ENCODE measurements around the gene GJD4. TPM values are rescaled to one million over a fixed set of nuclear protein-coding genes. Genes with fewer than 3 reads are reported as not detected.

Gene GJD4
- total RNA-seq, 1 experiment from 2014 or later: not detected

DNA sequence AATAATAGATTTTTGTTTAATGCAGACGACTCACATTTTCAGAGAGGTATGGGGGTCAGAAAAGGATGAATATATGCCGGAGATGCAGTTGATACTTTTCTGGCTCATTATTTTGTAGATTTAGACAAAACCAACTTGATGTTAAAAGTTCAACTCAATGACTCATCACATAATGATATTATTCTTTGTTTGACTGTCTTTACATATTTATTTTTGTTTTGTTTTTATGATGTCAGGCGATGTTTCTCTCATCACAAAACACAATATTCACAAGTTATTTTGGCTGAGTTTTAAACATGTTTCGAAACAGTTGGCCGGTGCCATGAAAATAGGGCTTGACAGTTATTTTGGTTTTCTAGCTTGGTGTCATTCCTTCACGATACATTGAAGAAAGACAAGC is 1.3 kb downstream of the GJD4 start:
- POLR2A ChIA-PET (ENCODE audit: low non-redundant PET): no interaction called here
- intact Hi-C loops (cut with micrococcal nuclease; ENCODE audit: unreplicated experiment): loop anchor here (10.0 kb wide), 1 partner anchor 372 kb away; no protein-coding TSS in a partner anchor
- no peaks in the 10 kb centered on the region for H3K4me1 ChIP-seq (ENCODE audit: insufficient read depth, low read length, poor library complexity, severe bottlenecking)
- no peak overlapping the region for H3K4me3 ChIP-seq (ENCODE audit: low read depth, low read length, poor library complexity, severe bottlenecking)
- H3K27me3 ChIP-seq (replicated peaks; ENCODE audit: insufficient read depth, low read depth, low read length, poor library complexity): no peaks in the 10 kb centered on the region
- CTCF ChIA-PET: no interaction called here
- H3K27ac ChIP-seq (ENCODE audit: low read depth, low read length, poor library complexity, severe bottlenecking): no peak overlapping the region
- TF ChIP-seq, protein P1, sequence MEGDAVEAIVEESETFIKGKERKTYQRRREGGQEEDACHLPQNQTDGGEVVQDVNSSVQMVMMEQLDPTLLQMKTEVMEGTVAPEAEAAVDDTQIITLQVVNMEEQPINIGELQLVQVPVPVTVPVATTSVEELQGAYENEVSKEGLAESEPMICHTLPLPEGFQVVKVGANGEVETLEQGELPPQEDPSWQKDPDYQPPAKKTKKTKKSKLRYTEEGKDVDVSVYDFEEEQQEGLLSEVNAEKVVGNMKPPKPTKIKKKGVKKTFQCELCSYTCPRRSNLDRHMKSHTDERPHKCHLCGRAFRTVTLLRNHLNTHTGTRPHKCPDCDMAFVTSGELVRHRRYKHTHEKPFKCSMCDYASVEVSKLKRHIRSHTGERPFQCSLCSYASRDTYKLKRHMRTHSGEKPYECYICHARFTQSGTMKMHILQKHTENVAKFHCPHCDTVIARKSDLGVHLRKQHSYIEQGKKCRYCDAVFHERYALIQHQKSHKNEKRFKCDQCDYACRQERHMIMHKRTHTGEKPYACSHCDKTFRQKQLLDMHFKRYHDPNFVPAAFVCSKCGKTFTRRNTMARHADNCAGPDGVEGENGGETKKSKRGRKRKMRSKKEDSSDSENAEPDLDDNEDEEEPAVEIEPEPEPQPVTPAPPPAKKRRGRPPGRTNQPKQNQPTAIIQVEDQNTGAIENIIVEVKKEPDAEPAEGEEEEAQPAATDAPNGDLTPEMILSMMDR (conservative IDR thresholded peaks at IDR 0.05; ENCODE audit: low read depth, low read length): no peak
- TF ChIP-seq EZH2 (IDR thresholded peaks at IDR 0.05; ENCODE audit: borderline replicate concordance, low read depth, low read length, poor library complexity, severe bottlenecking): no peak
- DNase-seq (ENCODE audit: low spot score): no peak
- BruUV-seq (replicated peaks): no TSS peak
- no peaks in the 10 kb centered on the region for H3K36me3 ChIP-seq (ENCODE audit: insufficient read depth, low read length, poor library complexity, severe bottlenecking)
- no peaks in the 10 kb centered on the region for H3K9me3 ChIP-seq (ENCODE audit: low read depth, low read length, poor library complexity, severe bottlenecking)

DNA sequence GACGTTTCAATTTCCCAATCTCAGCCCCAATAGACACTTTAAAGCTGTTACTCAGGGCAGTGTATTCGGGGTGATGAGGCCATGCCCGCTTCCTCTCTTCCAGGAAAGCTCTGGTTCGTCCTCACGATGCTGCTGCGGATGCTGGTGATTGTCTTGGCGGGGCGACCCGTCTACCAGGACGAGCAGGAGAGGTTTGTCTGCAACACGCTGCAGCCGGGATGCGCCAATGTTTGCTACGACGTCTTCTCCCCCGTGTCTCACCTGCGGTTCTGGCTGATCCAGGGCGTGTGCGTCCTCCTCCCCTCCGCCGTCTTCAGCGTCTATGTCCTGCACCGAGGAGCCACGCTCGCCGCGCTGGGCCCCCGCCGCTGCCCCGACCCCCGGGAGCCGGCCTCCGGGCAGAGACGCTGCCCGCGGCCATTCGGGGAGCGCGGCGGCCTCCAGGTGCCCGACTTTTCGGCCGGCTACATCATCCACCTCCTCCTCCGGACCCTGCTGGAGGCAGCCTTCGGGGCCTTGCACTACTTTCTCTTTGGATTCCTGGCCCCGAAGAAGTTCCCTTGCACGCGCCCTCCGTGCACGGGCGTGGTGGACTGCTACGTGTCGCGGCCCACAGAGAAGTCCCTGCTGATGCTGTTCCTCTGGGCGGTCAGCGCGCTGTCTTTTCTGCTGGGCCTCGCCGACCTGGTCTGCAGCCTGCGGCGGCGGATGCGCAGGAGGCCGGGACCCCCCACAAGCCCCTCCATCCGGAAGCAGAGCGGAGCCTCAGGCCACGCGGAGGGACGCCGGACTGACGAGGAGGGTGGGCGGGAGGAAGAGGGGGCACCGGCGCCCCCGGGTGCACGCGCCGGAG is 2.6 kb downstream of the GJD4 start:
- peak overlapping the region; percentile 25 for H3K4me3 ChIP-seq (ENCODE audit: low read depth, low read length, poor library complexity, severe bottlenecking)
- H3K27ac ChIP-seq (ENCODE audit: low read depth, low read length, poor library complexity, severe bottlenecking): no peak overlapping the region
- POLR2A ChIA-PET (ENCODE audit: low non-redundant PET): no interaction called here
- intact Hi-C loops (cut with micrococcal nuclease; ENCODE audit: unreplicated experiment): loop anchor here (10.0 kb wide), 1 partner anchor 373 kb away; no protein-coding TSS in a partner anchor
- TF ChIP-seq, protein P1 (conservative IDR thresholded peaks at IDR 0.05; ENCODE audit: low read depth, low read length): no peak
- TF ChIP-seq EZH2 (IDR thresholded peaks at IDR 0.05; ENCODE audit: borderline replicate concordance, low read depth, low read length, poor library complexity, severe bottlenecking): no peak
- no peak for DNase-seq (ENCODE audit: low spot score)
- H3K27me3 ChIP-seq (replicated peaks; ENCODE audit: insufficient read depth, low read depth, low read length, poor library complexity): no peaks in the 10 kb centered on the region
- CTCF ChIA-PET: no interaction called here
- H3K36me3 ChIP-seq (ENCODE audit: insufficient read depth, low read length, poor library complexity, severe bottlenecking): no peaks in the 10 kb centered on the region
- no peaks in the 10 kb centered on the region for H3K9me3 ChIP-seq (ENCODE audit: low read depth, low read length, poor library complexity, severe bottlenecking)
- H3K4me1 ChIP-seq (ENCODE audit: insufficient read depth, low read length, poor library complexity, severe bottlenecking): peaks cover 3% of the 10 kb centered on the region
- no TSS peak for BruUV-seq (replicated peaks)

DNA sequence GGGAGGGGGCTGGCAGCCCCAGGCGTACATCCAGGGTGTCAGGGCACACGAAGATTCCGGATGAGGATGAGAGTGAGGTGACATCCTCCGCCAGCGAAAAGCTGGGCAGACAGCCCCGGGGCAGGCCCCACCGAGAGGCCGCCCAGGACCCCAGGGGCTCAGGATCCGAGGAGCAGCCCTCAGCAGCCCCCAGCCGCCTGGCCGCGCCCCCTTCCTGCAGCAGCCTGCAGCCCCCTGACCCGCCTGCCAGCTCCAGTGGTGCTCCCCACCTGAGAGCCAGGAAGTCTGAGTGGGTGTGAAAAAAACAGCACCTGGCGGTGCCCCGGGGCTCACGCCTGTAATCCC is 3.2 kb downstream of the GJD4 start:
- ChIA-PET CTCF (no interaction called here), POLR2A (ENCODE audit: low non-redundant PET) (no interaction called here)
- DNase-seq (ENCODE audit: low spot score): no peak
- H3K4me3 ChIP-seq (ENCODE audit: low read depth, low read length, poor library complexity, severe bottlenecking): peak overlapping the region; percentile 25
- no peaks in the 10 kb centered on the region for H3K36me3 ChIP-seq (ENCODE audit: insufficient read depth, low read length, poor library complexity, severe bottlenecking)
- H3K27me3 ChIP-seq (replicated peaks; ENCODE audit: insufficient read depth, low read depth, low read length, poor library complexity): no peaks in the 10 kb centered on the region
- H3K27ac ChIP-seq (ENCODE audit: low read depth, low read length, poor library complexity, severe bottlenecking): no peak overlapping the region
- H3K4me1 ChIP-seq (ENCODE audit: insufficient read depth, low read length, poor library complexity, severe bottlenecking): peaks cover 3% of the 10 kb centered on the region
- no peak for TF ChIP-seq EZH2 (IDR thresholded peaks at IDR 0.05; ENCODE audit: borderline replicate concordance, low read depth, low read length, poor library complexity, severe bottlenecking)
- intact Hi-C loops (cut with micrococcal nuclease; ENCODE audit: unreplicated experiment): loop anchor here (10.0 kb wide), 1 partner anchor 373 kb away; no protein-coding TSS in a partner anchor
- H3K9me3 ChIP-seq (ENCODE audit: low read depth, low read length, poor library complexity, severe bottlenecking): no peaks in the 10 kb centered on the region
- no TSS peak for BruUV-seq (replicated peaks)
